GM23338 (cell line): ENCODE data around the gene BBS1. TPM values are rescaled to one million over a fixed set of nuclear protein-coding genes. Genes with fewer than 3 reads are reported as not detected.

Experiments
- ATAC-seq: fragments of 200-7000 bp; cut with Tn5 transposase; 3 replicates; pipeline ENCODE4 v1.9.1; 2020
- DNase-seq: peaks from one replicate; pipeline ENCODE4 v3.0.0-alpha.2; 2015; ENCODE audit warnings: low spot score
- H2AFZ ChIP-seq: fragments of 200-600 bp; sonication (generic); 2 replicates; pipeline ENCODE4 v1.8.0; 2016; ENCODE audit warnings: antibody characterized with exemption, mild to moderate bottlenecking, moderate library complexity
- H3F3A ChIP-seq: fragments of 200-600 bp; sonication (generic); replicated peaks from 2 replicates; pipeline ENCODE4 v1.8.0; 2017; ENCODE audit warnings: antibody characterized with exemption, mixed run types, low read depth
- H3K27ac ChIP-seq: fragments of 200-600 bp; sonication (generic); 2 replicates; pipeline ENCODE4 v1.6.1; 2016; ENCODE audit warnings: low read depth
- H3K27me3 ChIP-seq: fragments of 200-600 bp; sonication (generic); 2 replicates; pipeline ENCODE4 v1.8.0; 2016; ENCODE audit warnings: mild to moderate bottlenecking, mixed run types, moderate library complexity; ENCODE audit not compliant: insufficient read depth
- H3K36me3 ChIP-seq: fragments of 200-600 bp; sonication (generic); 2 replicates; pipeline ENCODE4 v1.8.0; 2016; ENCODE audit warnings: mild to moderate bottlenecking; ENCODE audit not compliant: insufficient read depth
- H3K4me1 ChIP-seq: fragments of 200-600 bp; sonication (generic); 2 replicates; pipeline ENCODE4 v1.8.0; 2016; ENCODE audit warnings: mild to moderate bottlenecking, moderate library complexity; ENCODE audit not compliant: insufficient read depth
- H3K4me2 ChIP-seq: fragments of 200-600 bp; sonication (generic); 2 replicates; pipeline ENCODE4 v1.7.1; 2017; ENCODE audit warnings: mixed run types
- H3K4me3 ChIP-seq: fragments of 200-600 bp; sonication (generic); 2 replicates; pipeline ENCODE4 v1.6.1; 2016; ENCODE audit warnings: mixed run types
- H3K79me2 ChIP-seq: fragments of 200-600 bp; sonication (generic); replicated peaks from 2 replicates; pipeline ENCODE4 v1.8.0; 2017; ENCODE audit warnings: mild to moderate bottlenecking; ENCODE audit not compliant: insufficient read depth
- H3K9me2 ChIP-seq: fragments of 200-600 bp; sonication (generic); 2 replicates; pipeline ENCODE4 v1.8.0; 2017; ENCODE audit not compliant: insufficient read depth
- H4K20me1 ChIP-seq: fragments of 200-600 bp; sonication (generic); replicated peaks from 2 replicates; pipeline ENCODE4 v1.8.0; 2017; ENCODE audit warnings: mild to moderate bottlenecking; ENCODE audit not compliant: insufficient read depth
- H3K27ac Mint-ChIP-seq: 2 replicates; pipeline ENCODE4 v1.8.0; 2020; ENCODE audit warnings: inconsistent platforms, mild to moderate bottlenecking, moderate library complexity, mixed read lengths
- H3K27me3 Mint-ChIP-seq: 3 replicates; pipeline ENCODE4 v1.8.0; 2022; ENCODE audit warnings: low read depth, mild to moderate bottlenecking, moderate library complexity, mixed read lengths, inconsistent platforms; ENCODE audit not compliant: insufficient read depth, poor library complexity
- H3K36me3 Mint-ChIP-seq: 3 replicates; pipeline ENCODE4 v1.8.0; 2021; ENCODE audit warnings: low read depth, mild to moderate bottlenecking, inconsistent platforms, moderate library complexity, mixed read lengths
- H3K4me1 Mint-ChIP-seq: 3 replicates; pipeline ENCODE4 v1.8.0; 2020; ENCODE audit warnings: mild to moderate bottlenecking, inconsistent platforms, mixed read lengths
- H3K4me3 Mint-ChIP-seq: 3 replicates; pipeline ENCODE4 v1.8.0; 2021; ENCODE audit warnings: moderate library complexity, mild to moderate bottlenecking, inconsistent platforms, mixed read lengths
- H3K9me3 Mint-ChIP-seq: 3 replicates; pipeline ENCODE4 v1.8.0; 2020; ENCODE audit warnings: moderate library complexity, mild to moderate bottlenecking, inconsistent platforms, mixed read lengths
- CREB1 ChIP-seq: fragments of 250-450 bp; sonication (Bioruptor Pico); IDR thresholded peaks from 2 replicates; pipeline ENCODE4 v1.5.0; 2020; ENCODE audit warnings: low read depth, mild to moderate bottlenecking, moderate library complexity
- EZH2 ChIP-seq: fragments of 200-600 bp; sonication (generic); IDR thresholded peaks from one replicate; pipeline ENCODE4 v1.8.0; 2017; ENCODE audit warnings: antibody characterized with exemption, mild to moderate bottlenecking, low read depth; ENCODE audit not compliant: unreplicated experiment
- EZH2phosphoT487 ChIP-seq: fragments of 200-600 bp; sonication (generic); IDR thresholded peaks from one replicate; pipeline ENCODE4 v1.8.1; 2018; ENCODE audit warnings: antibody characterized with exemption; ENCODE audit not compliant: unreplicated experiment
- JUNB ChIP-seq: IDR thresholded peaks from one replicate; pipeline ENCODE4 v1.6.1; 2016; ENCODE audit warnings: antibody characterized with exemption; ENCODE audit not compliant: unreplicated experiment
- NANOG ChIP-seq: IDR thresholded peaks from 2 replicates; pipeline ENCODE4 v1.6.1; 2016; ENCODE audit warnings: antibody characterized with exemption, borderline replicate concordance
- POLR2AphosphoS5 ChIP-seq: IDR thresholded peaks from 2 replicates; pipeline ENCODE4 v1.6.1; 2016; ENCODE audit warnings: antibody characterized with exemption, low read depth
- STAT1 ChIP-seq: IDR thresholded peaks from one replicate; pipeline ENCODE4 v1.6.1; 2016; ENCODE audit warnings: antibody characterized with exemption; ENCODE audit not compliant: unreplicated experiment
- ZNF114 ChIP-seq: fragments of 250-450 bp; sonication (Bioruptor Pico); IDR thresholded peaks from 2 replicates; pipeline ENCODE4 v1.5.0; 2020; ENCODE audit warnings: mild to moderate bottlenecking, moderate library complexity
- ZNF331 ChIP-seq: fragments of 250-450 bp; sonication (Bioruptor Pico); IDR thresholded peaks from 2 replicates; pipeline ENCODE4 v1.5.0; 2020; ENCODE audit warnings: low read depth, mild to moderate bottlenecking, moderate library complexity
- polyA plus RNA-seq: library from polyadenylated mRNA; unstranded; fragments of >200 nt; fragmentation: Nextera tagmentation; extraction: Ambion mirVana; gene quantifications from 2 replicates; pipeline ENCODE4 v1.2.1, GENCODE V29; 2016
- total RNA-seq: library from RNA; depleted of rRNA; stranded (reverse); fragments of >200 nt; shearing (Covaris generic); gene quantifications from 2 replicates; pipeline ENCODE4 v1.2.3, GENCODE V29; 2014
- TF ChIP-seq, protein P1 (sequence below): fragments of 250-450 bp; sonication (Bioruptor Pico); IDR thresholded peaks from 2 replicates; pipeline ENCODE4 v1.5.0; 2020; ENCODE audit warnings: mild to moderate bottlenecking, moderate library complexity
- TF ChIP-seq, protein P2 (sequence below): IDR thresholded peaks from one replicate; pipeline ENCODE4 v1.6.1; 2018; ENCODE audit warnings: antibody characterized with exemption; ENCODE audit not compliant: unreplicated experiment
- TF ChIP-seq, protein P3 (sequence below): IDR thresholded peaks from 2 replicates; pipeline ENCODE4 v1.6.1; 2016; ENCODE audit warnings: antibody characterized with exemption
- TF ChIP-seq, protein P4 (sequence below), 2 experiments: fragments of 200-600 bp in 1 of 2; sonication (generic) in 1 of 2; conservative IDR thresholded peaks; 2 replicates each; pipeline versions ENCODE4 v1.5.1 to v1.6.1; 2016 to 2017; ENCODE audit warnings: antibody characterized with exemption in 2 of 2, low read depth in 2 of 2, mild to moderate bottlenecking in 2 of 2, moderate library complexity in 1 of 2

BBS1 gene
- total and polyA plus RNA-seq, 2 experiments from 2014 or later = 11.6 to 41.3 TPM

DNA sequence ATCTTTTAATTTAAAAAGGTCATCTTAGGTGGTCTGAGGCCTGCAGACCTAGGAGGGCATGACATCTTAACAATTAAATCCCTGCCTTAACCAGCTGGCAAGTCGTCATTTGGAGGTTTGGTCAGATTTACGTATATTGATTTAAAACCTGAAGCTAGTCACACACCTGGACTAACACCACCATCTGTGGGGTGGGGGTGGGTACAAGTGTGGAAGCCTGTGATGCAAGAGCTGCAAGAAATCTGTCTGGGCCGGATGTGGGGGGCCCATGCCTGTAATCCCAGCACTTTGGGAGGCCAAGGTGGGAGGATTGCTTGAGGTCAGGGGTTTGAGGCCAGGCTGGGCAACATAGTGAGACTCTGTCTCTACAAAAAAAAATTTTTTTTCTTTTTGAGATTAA is 70.8 kb downstream of the BBS1 start:
- Histone ChIP-seq H4K20me1 (no peaks in the 10 kb centered on the region), H3K4me1 (no peaks in the 10 kb centered on the region), H3K9me2 (no peaks in the 10 kb centered on the region), H3K4me3 (no peak overlapping the region), H3K4me2 (no peak overlapping the region), H3F3A (0 out of 2 replicates have a peak, but pooled peaks cover 6% of the 10 kb centered on the region), H3K27ac (no peak overlapping the region), H2AFZ (no peak overlapping the region), H3K36me3 (no peaks in the 10 kb centered on the region; the same call in 1 of the 2 replicates), H3K79me2 (no peaks in the 10 kb centered on the region), H3K27me3 (no peaks in the 10 kb centered on the region)
- Mint-ChIP-seq H3K4me1 (no peaks in the 10 kb centered on the region; the same call in 2 of the 3 replicates), H3K27me3 (peaks cover 10% of the 10 kb centered on the region), H3K27ac (no peak overlapping the region), H3K9me3 (peaks cover 44% of the 10 kb centered on the region), H3K36me3 (peaks cover 17% of the 10 kb centered on the region), H3K4me3 (no peak overlapping the region)
- TF ChIP-seq EZH2phosphoT487 (no peak), ZNF331 (CRISPR knock-in tag) (no peak), STAT1 (no peak), EZH2 (no peak), JUNB (no peak), POLR2AphosphoS5 (no peak), ZNF114 (no peak), NANOG (no peak), CREB1 (CRISPR knock-in tag) (no peak)
- TF ChIP-seq, protein P1, sequence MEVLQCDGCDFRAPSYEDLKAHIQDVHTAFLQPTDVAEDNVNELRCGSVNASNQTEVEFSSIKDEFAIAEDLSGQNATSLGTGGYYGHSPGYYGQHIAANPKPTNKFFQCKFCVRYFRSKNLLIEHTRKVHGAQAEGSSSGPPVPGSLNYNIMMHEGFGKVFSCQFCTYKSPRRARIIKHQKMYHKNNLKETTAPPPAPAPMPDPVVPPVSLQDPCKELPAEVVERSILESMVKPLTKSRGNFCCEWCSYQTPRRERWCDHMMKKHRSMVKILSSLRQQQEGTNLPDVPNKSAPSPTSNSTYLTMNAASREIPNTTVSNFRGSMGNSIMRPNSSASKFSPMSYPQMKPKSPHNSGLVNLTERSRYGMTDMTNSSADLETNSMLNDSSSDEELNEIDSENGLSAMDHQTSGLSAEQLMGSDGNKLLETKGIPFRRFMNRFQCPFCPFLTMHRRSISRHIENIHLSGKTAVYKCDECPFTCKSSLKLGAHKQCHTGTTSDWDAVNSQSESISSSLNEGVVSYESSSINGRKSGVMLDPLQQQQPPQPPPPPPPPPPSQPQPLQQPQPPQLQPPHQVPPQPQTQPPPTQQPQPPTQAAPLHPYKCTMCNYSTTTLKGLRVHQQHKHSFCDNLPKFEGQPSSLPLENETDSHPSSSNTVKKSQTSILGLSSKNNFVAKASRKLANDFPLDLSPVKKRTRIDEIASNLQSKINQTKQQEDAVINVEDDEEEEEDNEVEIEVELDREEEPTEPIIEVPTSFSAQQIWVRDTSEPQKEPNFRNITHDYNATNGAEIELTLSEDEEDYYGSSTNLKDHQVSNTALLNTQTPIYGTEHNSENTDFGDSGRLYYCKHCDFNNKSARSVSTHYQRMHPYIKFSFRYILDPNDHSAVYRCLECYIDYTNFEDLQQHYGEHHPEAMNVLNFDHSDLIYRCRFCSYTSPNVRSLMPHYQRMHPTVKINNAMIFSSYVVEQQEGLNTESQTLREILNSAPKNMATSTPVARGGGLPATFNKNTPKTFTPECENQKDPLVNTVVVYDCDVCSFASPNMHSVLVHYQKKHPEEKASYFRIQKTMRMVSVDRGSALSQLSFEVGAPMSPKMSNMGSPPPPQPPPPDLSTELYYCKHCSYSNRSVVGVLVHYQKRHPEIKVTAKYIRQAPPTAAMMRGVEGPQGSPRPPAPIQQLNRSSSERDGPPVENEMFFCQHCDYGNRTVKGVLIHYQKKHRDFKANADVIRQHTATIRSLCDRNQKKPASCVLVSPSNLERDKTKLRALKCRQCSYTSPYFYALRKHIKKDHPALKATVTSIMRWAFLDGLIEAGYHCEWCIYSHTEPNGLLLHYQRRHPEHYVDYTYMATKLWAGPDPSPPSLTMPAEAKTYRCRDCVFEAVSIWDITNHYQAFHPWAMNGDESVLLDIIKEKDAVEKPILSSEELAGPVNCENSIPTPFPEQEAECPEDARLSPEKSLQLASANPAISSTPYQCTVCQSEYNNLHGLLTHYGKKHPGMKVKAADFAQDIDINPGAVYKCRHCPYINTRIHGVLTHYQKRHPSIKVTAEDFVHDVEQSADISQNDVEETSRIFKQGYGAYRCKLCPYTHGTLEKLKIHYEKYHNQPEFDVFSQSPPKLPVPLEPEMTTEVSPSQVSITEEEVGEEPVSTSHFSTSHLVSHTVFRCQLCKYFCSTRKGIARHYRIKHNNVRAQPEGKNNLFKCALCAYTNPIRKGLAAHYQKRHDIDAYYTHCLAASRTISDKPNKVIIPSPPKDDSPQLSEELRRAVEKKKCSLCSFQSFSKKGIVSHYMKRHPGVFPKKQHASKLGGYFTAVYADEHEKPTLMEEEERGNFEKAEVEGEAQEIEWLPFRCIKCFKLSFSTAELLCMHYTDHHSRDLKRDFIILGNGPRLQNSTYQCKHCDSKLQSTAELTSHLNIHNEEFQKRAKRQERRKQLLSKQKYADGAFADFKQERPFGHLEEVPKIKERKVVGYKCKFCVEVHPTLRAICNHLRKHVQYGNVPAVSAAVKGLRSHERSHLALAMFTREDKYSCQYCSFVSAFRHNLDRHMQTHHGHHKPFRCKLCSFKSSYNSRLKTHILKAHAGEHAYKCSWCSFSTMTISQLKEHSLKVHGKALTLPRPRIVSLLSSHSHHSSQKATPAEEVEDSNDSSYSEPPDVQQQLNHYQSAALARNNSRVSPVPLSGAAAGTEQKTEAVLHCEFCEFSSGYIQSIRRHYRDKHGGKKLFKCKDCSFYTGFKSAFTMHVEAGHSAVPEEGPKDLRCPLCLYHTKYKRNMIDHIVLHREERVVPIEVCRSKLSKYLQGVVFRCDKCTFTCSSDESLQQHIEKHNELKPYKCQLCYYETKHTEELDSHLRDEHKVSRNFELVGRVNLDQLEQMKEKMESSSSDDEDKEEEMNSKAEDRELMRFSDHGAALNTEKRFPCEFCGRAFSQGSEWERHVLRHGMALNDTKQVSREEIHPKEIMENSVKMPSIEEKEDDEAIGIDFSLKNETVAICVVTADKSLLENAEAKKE (CRISPR knock-in tag) = no peak
- TF ChIP-seq, protein P2, sequence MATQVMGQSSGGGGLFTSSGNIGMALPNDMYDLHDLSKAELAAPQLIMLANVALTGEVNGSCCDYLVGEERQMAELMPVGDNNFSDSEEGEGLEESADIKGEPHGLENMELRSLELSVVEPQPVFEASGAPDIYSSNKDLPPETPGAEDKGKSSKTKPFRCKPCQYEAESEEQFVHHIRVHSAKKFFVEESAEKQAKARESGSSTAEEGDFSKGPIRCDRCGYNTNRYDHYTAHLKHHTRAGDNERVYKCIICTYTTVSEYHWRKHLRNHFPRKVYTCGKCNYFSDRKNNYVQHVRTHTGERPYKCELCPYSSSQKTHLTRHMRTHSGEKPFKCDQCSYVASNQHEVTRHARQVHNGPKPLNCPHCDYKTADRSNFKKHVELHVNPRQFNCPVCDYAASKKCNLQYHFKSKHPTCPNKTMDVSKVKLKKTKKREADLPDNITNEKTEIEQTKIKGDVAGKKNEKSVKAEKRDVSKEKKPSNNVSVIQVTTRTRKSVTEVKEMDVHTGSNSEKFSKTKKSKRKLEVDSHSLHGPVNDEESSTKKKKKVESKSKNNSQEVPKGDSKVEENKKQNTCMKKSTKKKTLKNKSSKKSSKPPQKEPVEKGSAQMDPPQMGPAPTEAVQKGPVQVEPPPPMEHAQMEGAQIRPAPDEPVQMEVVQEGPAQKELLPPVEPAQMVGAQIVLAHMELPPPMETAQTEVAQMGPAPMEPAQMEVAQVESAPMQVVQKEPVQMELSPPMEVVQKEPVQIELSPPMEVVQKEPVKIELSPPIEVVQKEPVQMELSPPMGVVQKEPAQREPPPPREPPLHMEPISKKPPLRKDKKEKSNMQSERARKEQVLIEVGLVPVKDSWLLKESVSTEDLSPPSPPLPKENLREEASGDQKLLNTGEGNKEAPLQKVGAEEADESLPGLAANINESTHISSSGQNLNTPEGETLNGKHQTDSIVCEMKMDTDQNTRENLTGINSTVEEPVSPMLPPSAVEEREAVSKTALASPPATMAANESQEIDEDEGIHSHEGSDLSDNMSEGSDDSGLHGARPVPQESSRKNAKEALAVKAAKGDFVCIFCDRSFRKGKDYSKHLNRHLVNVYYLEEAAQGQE = no peak
- TF ChIP-seq, protein P3, sequence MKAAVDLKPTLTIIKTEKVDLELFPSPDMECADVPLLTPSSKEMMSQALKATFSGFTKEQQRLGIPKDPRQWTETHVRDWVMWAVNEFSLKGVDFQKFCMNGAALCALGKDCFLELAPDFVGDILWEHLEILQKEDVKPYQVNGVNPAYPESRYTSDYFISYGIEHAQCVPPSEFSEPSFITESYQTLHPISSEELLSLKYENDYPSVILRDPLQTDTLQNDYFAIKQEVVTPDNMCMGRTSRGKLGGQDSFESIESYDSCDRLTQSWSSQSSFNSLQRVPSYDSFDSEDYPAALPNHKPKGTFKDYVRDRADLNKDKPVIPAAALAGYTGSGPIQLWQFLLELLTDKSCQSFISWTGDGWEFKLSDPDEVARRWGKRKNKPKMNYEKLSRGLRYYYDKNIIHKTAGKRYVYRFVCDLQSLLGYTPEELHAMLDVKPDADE = no peak
- TF ChIP-seq, protein P4, sequence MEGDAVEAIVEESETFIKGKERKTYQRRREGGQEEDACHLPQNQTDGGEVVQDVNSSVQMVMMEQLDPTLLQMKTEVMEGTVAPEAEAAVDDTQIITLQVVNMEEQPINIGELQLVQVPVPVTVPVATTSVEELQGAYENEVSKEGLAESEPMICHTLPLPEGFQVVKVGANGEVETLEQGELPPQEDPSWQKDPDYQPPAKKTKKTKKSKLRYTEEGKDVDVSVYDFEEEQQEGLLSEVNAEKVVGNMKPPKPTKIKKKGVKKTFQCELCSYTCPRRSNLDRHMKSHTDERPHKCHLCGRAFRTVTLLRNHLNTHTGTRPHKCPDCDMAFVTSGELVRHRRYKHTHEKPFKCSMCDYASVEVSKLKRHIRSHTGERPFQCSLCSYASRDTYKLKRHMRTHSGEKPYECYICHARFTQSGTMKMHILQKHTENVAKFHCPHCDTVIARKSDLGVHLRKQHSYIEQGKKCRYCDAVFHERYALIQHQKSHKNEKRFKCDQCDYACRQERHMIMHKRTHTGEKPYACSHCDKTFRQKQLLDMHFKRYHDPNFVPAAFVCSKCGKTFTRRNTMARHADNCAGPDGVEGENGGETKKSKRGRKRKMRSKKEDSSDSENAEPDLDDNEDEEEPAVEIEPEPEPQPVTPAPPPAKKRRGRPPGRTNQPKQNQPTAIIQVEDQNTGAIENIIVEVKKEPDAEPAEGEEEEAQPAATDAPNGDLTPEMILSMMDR (conservative IDR thresholded peaks at IDR 0.05; ENCODE audit: low read depth in 2 of 2) = no peak
- ATAC-seq (no peak), DNase-seq (no peak)
